Activated CD4-positive, alpha-beta T cell treated with anti-CD3 and anti-CD28 coated beads for 36 hours (primary cell): Measurements from ENCODE around the gene ACRBP. TPM values are rescaled to one million over a fixed set of nuclear protein-coding genes. Genes with fewer than 3 reads are reported as not detected.
A peak's percentile ranks its signal among the peaks of the same experiment; 100 is the strongest.

Experiments
- ATAC-seq: fragments of 200-7000 bp; cut with Tn5 transposase; one replicate; pipeline ENCODE4 v1.10.0; 2021; ENCODE audit warnings: mild to moderate bottlenecking, moderate library complexity
- CTCF ChIA-PET: fragments of 350-600 bp; sonication (Branson Sonifier 250); formaldehyde crosslinking; loops from one replicate; lab custom pipeline; 2021; ENCODE audit warnings: antibody characterized with exemption; lab: Charles Lee
- POLR2A ChIA-PET: fragments of 350-600 bp; sonication (Branson Sonifier 250); formaldehyde crosslinking; loops from one replicate; lab custom pipeline; 2021; ENCODE audit warnings: antibody characterized with exemption, inconsistent platforms; lab: Charles Lee
- DNase-seq: peaks from one replicate; pipeline ENCODE4 v3.0.0-alpha.2; 2020
- H3K27ac Mint-ChIP-seq: one replicate; pipeline ENCODE4 v1.8.0; 2021; ENCODE audit warnings: mixed read lengths
- H3K27me3 Mint-ChIP-seq: one replicate; pipeline ENCODE4 v1.8.0; 2021; ENCODE audit warnings: mixed read lengths
- H3K36me3 Mint-ChIP-seq: one replicate; pipeline ENCODE4 v1.8.0; 2021; ENCODE audit warnings: low read depth, mixed read lengths
- H3K4me1 Mint-ChIP-seq: one replicate; pipeline ENCODE4 v1.8.0; 2021; ENCODE audit warnings: mixed read lengths
- H3K4me3 Mint-ChIP-seq: one replicate; pipeline ENCODE4 v1.8.0; 2021; ENCODE audit warnings: mild to moderate bottlenecking, moderate library complexity, mixed read lengths
- H3K9me3 Mint-ChIP-seq: one replicate; pipeline ENCODE4 v1.8.0; 2021; ENCODE audit warnings: low read depth, mixed read lengths
- intact Hi-C, 2 experiments: fragments of 100-400 bp; cut with DNase I in 1 of 2; cut with micrococcal nuclease in 1 of 2; formaldehyde crosslinking; loops; one replicate each; pipeline versions ENCODE4 v1.14.2 to v1.15.1; 2022 to 2024; cut with DNase I, micrococcal nuclease
- total RNA-seq, 2 experiments: library from RNA; stranded (reverse); gene quantifications; one replicate each; pipeline ENCODE4 v1.2.3, GENCODE V29; 2021

ACRBP gene
- total RNA-seq, 2 experiments from 2014 or later = 1.7 to 3.3 TPM

DNA sequence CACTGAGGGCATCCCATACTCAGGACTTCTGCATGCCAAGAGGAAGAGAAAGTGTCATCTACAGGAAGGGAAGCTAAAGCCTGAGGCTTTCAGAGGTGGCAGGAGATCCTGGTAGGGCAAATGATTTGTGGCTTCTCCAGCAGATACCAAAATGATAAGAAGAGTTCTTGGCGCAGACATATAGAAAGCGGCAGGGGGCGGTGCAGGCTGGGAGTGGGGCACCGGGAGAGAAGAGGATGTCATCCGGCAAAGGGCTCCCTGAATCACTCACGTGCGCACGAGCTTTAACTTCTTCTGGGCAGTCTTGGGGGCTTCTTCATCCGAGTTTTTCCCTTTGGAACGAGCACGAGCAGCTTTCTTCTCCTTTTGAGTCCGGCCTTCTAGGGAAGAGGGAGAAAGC lies 5.2 kb upstream of the ACRBP start:
- POLR2A ChIA-PET = interaction anchor here (0.5 kb wide), 1 partner anchor 37 kb away, joined by 4 read pairs; no protein-coding TSS in a partner anchor
- DNase-seq (no peak), ATAC-seq (no peak)
- Mint-ChIP-seq H3K9me3 (no peaks in the 10 kb centered on the region), H3K4me1 (no peaks in the 10 kb centered on the region), H3K4me3 (no peak overlapping the region), H3K27ac (no peak overlapping the region), H3K27me3 (no peaks in the 10 kb centered on the region), H3K36me3 (peaks cover 22% of the 10 kb centered on the region)
- CTCF ChIA-PET = interaction anchor here (0.7 to 1.0 kb wide), 3 partner anchors 29 to 138 kb away, joined by 3 to 4 read pairs (median 4); no protein-coding TSS in a partner anchor
- intact Hi-C loops = no loop called here

DNA sequence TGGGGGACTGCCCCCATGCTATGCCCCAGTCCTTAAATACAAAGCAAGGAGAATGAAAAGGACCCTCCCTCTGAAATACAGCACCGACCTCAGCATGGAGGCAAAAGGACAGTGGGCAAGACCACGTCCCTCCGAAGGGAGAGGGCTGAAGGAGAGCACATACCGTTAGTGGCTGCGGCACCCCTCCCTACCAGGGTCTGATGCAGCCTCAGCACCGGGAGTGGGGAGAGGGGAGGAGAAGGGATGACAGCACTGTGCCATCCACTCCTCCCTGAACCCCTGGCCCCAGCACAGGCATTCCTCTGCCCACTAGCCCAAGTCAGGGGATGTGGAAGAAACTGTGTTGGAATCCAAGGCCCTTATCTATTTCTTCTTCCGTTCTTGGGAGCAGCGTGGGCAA lies 3.6 kb upstream of the ACRBP start:
- Mint-ChIP-seq H3K36me3 (peaks cover 26% of the 10 kb centered on the region), H3K9me3 (no peaks in the 10 kb centered on the region), H3K4me3 (no peak overlapping the region), H3K27ac (peak overlapping the region; percentile 14), H3K4me1 (peaks cover 10% of the 10 kb centered on the region), H3K27me3 (no peaks in the 10 kb centered on the region)
- POLR2A ChIA-PET = no interaction called here
- ATAC-seq (no peak), DNase-seq (no peak)
- intact Hi-C loops = no loop called here
- CTCF ChIA-PET = interaction anchor here (1.0 kb wide), 1 partner anchor 30 kb away, joined by 3 read pairs; no protein-coding TSS in a partner anchor

DNA sequence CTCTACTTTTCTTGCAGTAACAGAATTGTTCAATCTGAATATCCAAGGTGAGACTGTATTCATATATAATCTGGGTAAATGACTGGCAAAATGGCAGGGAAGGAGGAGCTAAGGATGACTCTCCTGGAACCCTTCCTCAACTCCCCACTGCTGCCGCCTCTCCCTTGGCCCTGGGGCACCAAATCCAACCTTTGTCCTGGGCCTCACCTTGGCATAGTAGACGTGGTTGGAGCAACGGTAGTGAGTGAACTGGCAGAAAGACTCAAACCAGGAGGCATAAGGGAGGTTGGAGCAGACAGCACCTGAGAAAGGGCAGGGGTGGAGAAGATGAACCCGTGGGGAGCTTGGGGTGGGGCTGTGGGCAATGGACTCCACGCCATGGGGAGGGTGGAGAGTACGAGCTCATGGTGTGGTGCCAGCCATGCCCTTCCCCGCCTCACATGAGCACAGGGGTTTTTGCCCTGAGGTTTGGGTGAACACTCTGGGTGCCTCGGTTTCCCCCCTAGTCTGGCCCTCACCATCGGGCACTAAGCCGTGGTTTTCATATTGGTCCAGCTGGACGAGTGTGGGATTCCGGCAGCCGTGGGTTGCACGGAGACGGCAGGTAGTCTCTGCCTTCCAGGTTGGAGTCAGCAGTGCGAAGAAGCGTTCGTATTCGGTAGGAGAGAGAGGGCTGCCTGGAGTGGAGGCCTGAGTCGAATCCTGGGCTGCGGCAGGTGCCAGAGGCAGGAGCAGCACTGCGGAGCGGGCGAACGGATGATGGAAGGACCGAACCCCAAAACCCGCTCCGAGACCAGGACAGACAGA lies 753 bp downstream of the ACRBP start:
- peak; percentile 24 for ATAC-seq
- Mint-ChIP-seq H3K27ac (peak overlapping the region; percentile 44), H3K4me3 (peak overlapping the region; percentile 65), H3K27me3 (no peaks in the 10 kb centered on the region), H3K36me3 (peaks cover 26% of the 10 kb centered on the region), H3K4me1 (peaks cover 10% of the 10 kb centered on the region), H3K9me3 (peaks cover 10% of the 10 kb centered on the region)
- intact Hi-C loops = no loop called here
- ChIA-PET CTCF (interaction anchor here (0.6 to 1.3 kb wide), 4 partner anchors 18 to 75 kb away, joined by 3 to 5 read pairs (median 3); no protein-coding TSS in a partner anchor), POLR2A (interaction anchor here (0.6 kb wide), 1 partner anchor 79 kb away, joined by 4 read pairs; no protein-coding TSS in a partner anchor)
- no peak for DNase-seq

DNA sequence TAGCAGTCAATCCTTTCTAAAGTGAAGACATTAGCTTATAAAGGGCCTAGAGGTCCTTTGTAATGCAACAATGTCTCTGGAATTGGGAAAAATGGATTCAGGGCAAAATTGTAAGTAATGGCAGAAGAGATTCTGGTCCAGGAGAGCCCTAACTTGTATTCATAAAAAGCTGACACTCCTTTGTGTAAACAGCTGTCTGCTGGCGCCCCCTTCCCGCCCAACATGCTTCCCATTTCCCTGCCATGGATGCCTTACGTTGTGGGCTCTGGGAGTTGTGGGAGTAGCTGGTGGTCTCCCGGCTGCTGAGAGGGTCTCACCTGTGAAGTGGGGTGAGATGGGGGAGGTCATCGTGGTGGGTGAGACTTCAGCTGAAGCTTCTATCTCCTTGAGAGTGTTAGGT lies 2.3 kb downstream of the ACRBP start:
- no peak for DNase-seq

DNA sequence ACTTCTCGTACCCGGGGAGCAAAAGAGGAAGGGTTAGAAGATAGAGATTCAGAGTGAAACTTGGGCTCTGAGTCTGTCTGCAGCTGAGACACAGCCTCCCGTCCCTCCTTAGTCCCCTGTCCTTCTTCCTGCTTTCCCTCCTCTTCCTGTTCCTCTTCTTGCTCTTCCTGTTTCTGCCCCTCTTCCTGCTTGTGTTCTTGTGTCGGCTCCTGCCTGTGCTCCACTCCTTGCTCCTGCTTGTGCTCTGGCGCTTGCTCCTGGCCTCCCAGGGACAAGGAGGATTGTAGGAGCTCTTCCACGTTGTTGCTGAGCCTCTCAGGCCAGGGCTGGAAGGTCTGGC lies 3.0 kb downstream of the ACRBP start:
- Mint-ChIP-seq H3K9me3 (peaks cover 10% of the 10 kb centered on the region), H3K4me3 (no peak overlapping the region), H3K27ac (no peak overlapping the region), H3K36me3 (peaks cover 18% of the 10 kb centered on the region), H3K4me1 (peaks cover 10% of the 10 kb centered on the region), H3K27me3 (no peaks in the 10 kb centered on the region)
- intact Hi-C loops = no loop called here
- ATAC-seq = no peak
- POLR2A ChIA-PET = no interaction called here
- CTCF ChIA-PET = interaction anchor here (0.7 to 1.7 kb wide), 4 partner anchors 14 to 192 kb away, joined by 3 to 6 read pairs (median 4); no protein-coding TSS in a partner anchor
- no peak for DNase-seq

More for the DNA sequence above, 2.3 kb downstream of the ACRBP start:
- ChIA-PET POLR2A (interaction anchor here (0.7 kb wide), 1 partner anchor 113 kb away, joined by 3 read pairs; no protein-coding TSS in a partner anchor), CTCF (interaction anchor here (0.7 to 1.7 kb wide), 4 partner anchors 14 to 191 kb away, joined by 3 to 6 read pairs (median 4); no protein-coding TSS in a partner anchor)
- Mint-ChIP-seq H3K4me1 (peaks cover 10% of the 10 kb centered on the region), H3K36me3 (peaks cover 18% of the 10 kb centered on the region), H3K9me3 (peaks cover 10% of the 10 kb centered on the region), H3K27ac (no peak overlapping the region), H3K27me3 (no peaks in the 10 kb centered on the region), H3K4me3 (no peak overlapping the region)
- intact Hi-C loops = no loop called here
- no peak for ATAC-seq

DNA sequence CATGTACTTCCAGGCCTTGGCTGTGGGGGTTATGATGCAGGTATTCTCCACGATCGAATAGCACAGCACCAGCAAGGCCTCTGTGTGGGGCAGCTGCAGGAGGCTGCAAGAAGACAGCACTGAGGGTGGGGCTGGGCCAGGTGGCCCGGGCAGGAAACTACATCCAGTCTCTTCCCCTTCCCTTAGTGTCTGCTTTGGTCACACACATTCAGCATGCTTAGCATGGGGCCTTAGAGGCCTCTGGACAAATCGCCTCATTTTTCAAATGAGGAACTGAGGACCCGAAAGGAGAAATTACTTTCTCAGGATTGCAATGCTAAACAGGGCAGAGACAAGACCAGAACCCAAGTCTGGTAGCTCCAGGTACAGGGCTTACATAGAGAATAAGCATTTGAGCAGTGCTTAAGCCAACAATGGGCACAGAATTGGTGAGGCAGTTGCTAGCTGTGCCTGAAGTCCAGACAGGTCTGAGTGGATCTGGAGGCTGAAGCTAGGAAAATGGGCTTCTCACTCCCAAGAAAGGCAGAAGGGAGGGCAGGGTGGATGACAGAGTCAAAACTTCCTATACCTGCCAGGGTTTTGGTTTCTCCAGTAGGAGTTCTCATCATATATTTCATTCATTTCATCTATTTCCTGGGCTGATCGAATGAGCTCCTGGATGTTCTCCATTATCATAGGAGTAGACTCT lies 3.5 kb downstream of the ACRBP start:
- H3K4me3 Mint-ChIP-seq = no peak overlapping the region
- ChIA-PET CTCF (interaction anchor here (0.6 to 1.7 kb wide), 4 partner anchors 11 to 149 kb away, joined by 3 to 6 read pairs (median 4); no protein-coding TSS in a partner anchor), POLR2A (no interaction called here)
- DNase-seq (no peak), ATAC-seq (no peak)
- peaks cover 10% of the 10 kb centered on the region for H3K4me1 Mint-ChIP-seq
- H3K36me3 Mint-ChIP-seq = peaks cover 18% of the 10 kb centered on the region
- H3K27me3 Mint-ChIP-seq = no peaks in the 10 kb centered on the region
- peaks cover 10% of the 10 kb centered on the region for H3K9me3 Mint-ChIP-seq
- no peak overlapping the region for H3K27ac Mint-ChIP-seq
- intact Hi-C loops = no loop called here

DNA sequence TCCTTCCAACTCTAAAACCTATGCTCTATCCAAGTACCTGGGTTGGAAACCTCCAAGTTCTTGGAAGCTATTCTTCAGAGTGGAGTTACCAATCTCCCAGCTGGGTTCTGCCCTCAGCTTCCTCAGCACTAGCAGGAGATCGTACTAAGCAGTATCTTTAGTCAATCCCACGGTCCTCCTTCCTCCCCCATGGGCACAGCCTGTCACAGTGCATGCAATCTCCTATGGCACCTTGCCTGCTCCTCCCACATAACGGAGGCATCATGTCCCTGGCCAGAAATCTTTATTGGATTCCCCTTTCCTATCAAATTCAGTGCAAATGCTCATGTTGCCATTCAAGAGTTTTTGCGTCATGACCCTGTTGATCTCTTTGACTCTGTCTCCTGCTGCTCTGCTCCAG lies 6.1 kb downstream of the ACRBP start:
- Mint-ChIP-seq H3K4me3 (no peak overlapping the region), H3K4me1 (peaks cover 3% of the 10 kb centered on the region), H3K27ac (no peak overlapping the region), H3K27me3 (no peaks in the 10 kb centered on the region), H3K36me3 (peaks cover 8% of the 10 kb centered on the region), H3K9me3 (peaks cover 10% of the 10 kb centered on the region)
- ChIA-PET CTCF (interaction anchor here (0.6 kb wide), 1 partner anchor 75 kb away, joined by 3 read pairs; no protein-coding TSS in a partner anchor), POLR2A (no interaction called here)
- DNase-seq (no peak), ATAC-seq (no peak)
- intact Hi-C loops = no loop called here

DNA sequence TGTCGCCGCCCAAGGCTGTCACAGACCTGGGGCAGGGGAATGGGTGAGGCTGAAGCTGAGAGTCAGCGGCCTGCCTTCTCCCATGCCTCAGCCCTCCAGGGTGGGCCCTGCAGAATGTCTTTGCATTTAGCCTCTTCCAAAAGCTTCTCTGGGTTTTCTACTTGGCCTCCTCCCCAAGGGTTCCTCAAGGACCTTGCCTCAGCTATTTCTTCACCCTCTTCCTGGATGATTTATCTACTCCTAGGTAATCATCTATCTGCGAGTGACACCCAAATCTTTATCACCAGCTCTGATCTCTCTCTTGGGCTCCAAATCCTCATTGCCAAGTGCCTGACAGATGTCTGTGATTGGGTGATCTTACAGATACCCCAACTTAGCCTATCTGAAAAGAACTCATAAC lies 6.7 kb downstream of the ACRBP start:
- Mint-ChIP-seq H3K36me3 (peaks cover 8% of the 10 kb centered on the region), H3K4me3 (no peak overlapping the region), H3K9me3 (peaks cover 10% of the 10 kb centered on the region), H3K27me3 (no peaks in the 10 kb centered on the region), H3K4me1 (peaks cover 8% of the 10 kb centered on the region), H3K27ac (no peak overlapping the region)
- ChIA-PET CTCF (no interaction called here), POLR2A (no interaction called here)
- ATAC-seq (no peak), DNase-seq (no peak)
- intact Hi-C loops = no loop called here

DNA sequence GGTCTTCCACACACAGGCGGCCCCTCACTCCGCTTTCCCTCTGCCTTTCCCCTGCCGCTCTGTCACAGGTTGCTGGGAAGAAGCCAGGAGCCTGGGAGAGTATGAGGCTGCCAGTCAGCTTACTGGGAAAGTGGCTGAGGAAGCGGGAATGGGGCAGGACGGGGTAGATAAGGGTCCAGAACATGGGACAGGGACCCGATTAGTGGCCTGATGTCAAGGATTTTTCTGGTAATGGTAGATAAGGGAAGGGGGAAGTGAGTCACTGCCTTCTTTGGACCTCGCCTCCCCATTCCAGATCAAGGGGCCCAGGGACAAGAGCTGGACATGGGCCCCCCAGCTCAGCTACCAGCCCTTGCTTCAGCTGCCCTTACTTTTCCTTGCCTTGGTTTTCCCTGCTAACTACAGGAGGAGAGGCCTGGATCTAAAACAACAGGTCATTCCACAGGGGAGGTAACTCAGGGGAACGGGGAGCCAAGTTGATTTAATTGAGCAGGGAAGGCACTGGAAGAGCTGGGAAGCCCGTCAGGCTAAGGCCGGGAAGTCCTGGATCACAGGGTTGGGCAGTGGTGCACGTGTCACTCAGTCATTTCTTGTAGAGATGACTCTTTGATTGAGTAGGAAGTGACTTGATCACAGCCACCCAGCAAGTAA lies 8.0 kb downstream of the ACRBP start:
- no peak for ATAC-seq
- peaks cover 19% of the 10 kb centered on the region for H3K4me1 Mint-ChIP-seq
- CTCF ChIA-PET = interaction anchor here (0.7 kb wide), 1 partner anchor 91 kb away, joined by 3 read pairs; no protein-coding TSS in a partner anchor

DNA sequence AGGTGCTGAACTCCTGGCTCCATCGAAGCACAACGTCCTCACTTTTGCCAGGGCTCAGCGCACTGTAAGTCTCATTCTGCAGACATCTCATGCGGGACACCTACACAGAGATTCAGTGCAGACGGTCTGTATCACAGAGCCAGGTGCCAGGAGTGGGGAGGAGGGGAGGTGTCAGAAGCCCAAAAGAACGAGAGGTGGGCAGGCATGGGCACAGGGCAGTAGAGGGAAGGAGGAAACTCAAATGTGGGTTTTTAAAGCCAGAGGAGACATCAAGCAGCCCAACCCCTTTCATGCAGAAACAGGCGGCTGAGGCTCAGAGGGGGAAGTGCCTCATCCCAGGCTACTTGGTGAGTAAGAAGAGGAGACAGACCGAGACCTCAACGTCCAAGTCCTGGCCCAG lies 8.9 kb downstream of the ACRBP start:
- DNase-seq (no peak), ATAC-seq (no peak)
- ChIA-PET POLR2A (no interaction called here), CTCF (no interaction called here)
- no peak overlapping the region for H3K27ac Mint-ChIP-seq
- peaks cover 2% of the 10 kb centered on the region for H3K9me3 Mint-ChIP-seq
- peaks cover 2% of the 10 kb centered on the region for H3K36me3 Mint-ChIP-seq
- no peaks in the 10 kb centered on the region for H3K27me3 Mint-ChIP-seq
- H3K4me1 Mint-ChIP-seq = peaks cover 23% of the 10 kb centered on the region
- H3K4me3 Mint-ChIP-seq = no peak overlapping the region
- intact Hi-C loops = no loop called here

More for the DNA sequence above, 8.0 kb downstream of the ACRBP start:
- peaks cover 5% of the 10 kb centered on the region for H3K36me3 Mint-ChIP-seq
- DNase-seq = no peak
- no peaks in the 10 kb centered on the region for H3K27me3 Mint-ChIP-seq
- POLR2A ChIA-PET = no interaction called here
- H3K4me3 Mint-ChIP-seq = no peak overlapping the region
- no peak overlapping the region for H3K27ac Mint-ChIP-seq
- intact Hi-C loops = no loop called here
- H3K9me3 Mint-ChIP-seq = peaks cover 6% of the 10 kb centered on the region
